ENCODE results near the gene SMIM28.

The SMIM28 gene

DNA sequence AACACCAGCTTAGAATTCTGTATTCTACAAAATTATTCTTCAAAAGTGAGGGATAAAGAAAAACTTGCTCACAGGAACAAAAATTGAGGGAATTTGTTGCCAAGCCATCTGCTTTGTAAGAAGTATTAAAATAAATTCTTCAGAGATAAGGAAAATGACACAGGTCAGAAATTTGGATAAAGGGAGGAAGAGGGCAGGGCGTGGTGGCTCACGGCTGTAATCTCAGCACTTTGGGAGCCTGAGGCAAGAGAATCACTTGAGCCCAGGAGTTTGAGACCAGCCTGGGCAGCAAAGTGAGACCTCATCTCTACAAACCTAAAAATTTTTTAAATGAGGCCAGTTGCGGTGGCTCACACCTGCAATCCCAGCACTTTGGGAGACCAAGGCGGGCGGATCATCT is 11.8 kb downstream of the SMIM28 start:
- Histone ChIP-seq H3K4me3 (ENCODE audit: low read depth, low read length) (no peak overlapping the region), H3K4me1 (ENCODE audit: control insufficient read depth, insufficient read depth, low read length) (no peaks in the 10 kb centered on the region), H3K27ac (ENCODE audit: extremely low read depth, low read depth, low read length) (no peak overlapping the region), H3K36me3 (ENCODE audit: control insufficient read depth in 2 of 2, insufficient read depth in 1 of 2, low read length in 2 of 2) (no peaks in the 10 kb centered on the region), H3K9me3 (ENCODE audit: control insufficient read depth, insufficient read depth, low read depth, low read length) (no peaks in the 10 kb centered on the region)
- ChIA-PET POLR2A (no interaction called here), CTCF (interaction anchor here (0.7 kb wide), 1 partner anchor 382 kb away, joined by 3 read pairs; no protein-coding TSS in a partner anchor)
- TF ChIP-seq ZNF184 (tag by site-specific recombination; IDR thresholded peaks at IDR 0.05) (no peak), ZNF596 (tag by site-specific recombination; IDR thresholded peaks at IDR 0.05) (no peak), ZNF341 (tag by site-specific recombination; IDR thresholded peaks at IDR 0.05; ENCODE audit: low read depth) (no peak), ZNF433 (tag by site-specific recombination; IDR thresholded peaks at IDR 0.05; ENCODE audit: low read depth) (no peak)

DNA sequence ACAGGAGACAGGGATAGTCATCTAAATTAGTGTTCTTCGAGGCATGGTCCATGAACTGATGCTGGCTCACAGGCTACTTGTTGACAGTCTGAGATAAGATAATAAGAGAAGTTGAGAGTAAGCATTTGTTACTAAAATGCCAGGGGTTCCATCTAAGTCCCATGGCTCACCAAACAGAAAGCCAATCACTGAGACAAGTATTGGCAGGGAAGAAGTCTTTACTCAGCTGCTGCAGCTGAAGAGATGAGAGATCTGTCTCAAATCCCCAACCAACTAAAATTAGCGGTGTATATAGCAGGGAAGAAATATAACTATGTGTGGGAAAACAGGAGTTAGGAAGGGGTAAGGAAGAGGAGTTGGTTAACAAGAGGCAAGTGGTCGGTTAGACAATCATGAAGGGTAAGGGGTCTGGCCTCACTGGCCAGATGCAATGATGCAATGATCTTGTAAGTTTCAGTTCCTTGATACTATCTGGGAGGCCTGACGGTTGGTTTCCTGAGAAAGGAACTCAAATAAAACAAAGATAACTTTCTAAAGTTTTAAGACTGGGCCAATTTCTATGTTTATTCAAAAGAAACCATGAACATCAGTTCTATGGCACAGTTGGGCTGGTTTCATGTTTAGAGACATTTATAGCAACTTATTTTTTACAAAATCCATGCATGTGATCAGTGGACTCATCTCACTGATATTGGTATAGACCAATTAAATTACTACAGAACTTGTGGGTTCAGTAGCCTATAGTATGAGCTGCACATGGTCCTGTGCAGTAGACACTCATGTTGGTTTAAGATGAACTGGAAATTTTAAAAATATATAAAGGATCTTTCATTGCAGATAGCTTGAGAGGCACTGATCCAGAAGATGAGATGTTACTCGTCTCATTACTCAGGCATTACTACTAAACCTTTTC is 16.4 kb downstream of the SMIM28 start:
- no peak overlapping the region for H3K27ac ChIP-seq (ENCODE audit: extremely low read depth, low read depth, low read length)
- H3K4me1 ChIP-seq (ENCODE audit: control insufficient read depth, insufficient read depth, low read length): no peaks in the 10 kb centered on the region
- TF ChIP-seq ZNF174 (tag by site-specific recombination; IDR thresholded peaks at IDR 0.05) (no peak), ZNF354C (tag by site-specific recombination; IDR thresholded peaks at IDR 0.05; ENCODE audit: borderline replicate concordance, low read depth) (no peak), ZNF571 (tag by site-specific recombination; IDR thresholded peaks at IDR 0.05) (no peak)
- TF ChIP-seq, protein P1, sequence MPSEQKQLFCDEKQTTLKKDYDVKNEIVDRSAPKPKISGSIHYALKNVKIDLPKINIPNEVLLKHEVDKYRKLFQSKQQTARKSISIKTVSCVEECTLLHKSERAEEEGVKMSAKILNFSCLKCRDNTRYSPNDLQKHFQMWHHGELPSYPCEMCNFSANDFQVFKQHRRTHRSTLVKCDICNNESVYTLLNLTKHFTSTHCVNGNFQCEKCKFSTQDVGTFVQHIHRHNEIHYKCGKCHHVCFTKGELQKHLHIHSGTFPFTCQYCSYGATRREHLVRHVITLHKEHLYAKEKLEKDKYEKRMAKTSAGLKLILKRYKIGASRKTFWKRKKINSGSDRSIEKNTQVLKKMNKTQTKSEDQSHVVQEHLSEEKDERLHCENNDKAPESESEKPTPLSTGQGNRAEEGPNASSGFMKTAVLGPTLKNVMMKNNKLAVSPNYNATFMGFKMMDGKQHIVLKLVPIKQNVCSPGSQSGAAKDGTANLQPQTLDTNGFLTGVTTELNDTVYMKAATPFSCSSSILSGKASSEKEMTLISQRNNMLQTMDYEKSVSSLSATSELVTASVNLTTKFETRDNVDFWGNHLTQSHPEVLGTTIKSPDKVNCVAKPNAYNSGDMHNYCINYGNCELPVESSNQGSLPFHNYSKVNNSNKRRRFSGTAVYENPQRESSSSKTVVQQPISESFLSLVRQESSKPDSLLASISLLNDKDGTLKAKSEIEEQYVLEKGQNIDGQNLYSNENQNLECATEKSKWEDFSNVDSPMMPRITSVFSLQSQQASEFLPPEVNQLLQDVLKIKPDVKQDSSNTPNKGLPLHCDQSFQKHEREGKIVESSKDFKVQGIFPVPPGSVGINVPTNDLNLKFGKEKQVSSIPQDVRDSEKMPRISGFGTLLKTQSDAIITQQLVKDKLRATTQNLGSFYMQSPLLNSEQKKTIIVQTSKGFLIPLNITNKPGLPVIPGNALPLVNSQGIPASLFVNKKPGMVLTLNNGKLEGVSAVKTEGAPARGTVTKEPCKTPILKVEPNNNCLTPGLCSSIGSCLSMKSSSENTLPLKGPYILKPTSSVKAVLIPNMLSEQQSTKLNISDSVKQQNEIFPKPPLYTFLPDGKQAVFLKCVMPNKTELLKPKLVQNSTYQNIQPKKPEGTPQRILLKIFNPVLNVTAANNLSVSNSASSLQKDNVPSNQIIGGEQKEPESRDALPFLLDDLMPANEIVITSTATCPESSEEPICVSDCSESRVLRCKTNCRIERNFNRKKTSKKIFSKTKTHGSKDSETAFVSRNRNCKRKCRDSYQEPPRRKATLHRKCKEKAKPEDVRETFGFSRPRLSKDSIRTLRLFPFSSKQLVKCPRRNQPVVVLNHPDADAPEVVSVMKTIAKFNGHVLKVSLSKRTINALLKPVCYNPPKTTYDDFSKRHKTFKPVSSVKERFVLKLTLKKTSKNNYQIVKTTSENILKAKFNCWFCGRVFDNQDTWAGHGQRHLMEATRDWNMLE (tag by site-specific recombination; conservative IDR thresholded peaks at IDR 0.05; ENCODE audit: low read depth): no peak
- H3K4me3 ChIP-seq (ENCODE audit: low read depth, low read length): no peak overlapping the region
- H3K36me3 ChIP-seq (ENCODE audit: control insufficient read depth in 2 of 2, insufficient read depth in 1 of 2, low read length in 2 of 2): no peaks in the 10 kb centered on the region
- H3K9me3 ChIP-seq (ENCODE audit: control insufficient read depth, insufficient read depth, low read depth, low read length): no peaks in the 10 kb centered on the region
- POLR2A ChIA-PET: interaction anchor here (0.6 to 0.7 kb wide), 2 partner anchors 10 to 65 kb away, joined by 5 to 7 read pairs; partner anchors contain the start of gene HEBP2
- CTCF ChIA-PET: interaction anchor here (0.9 to 2.5 kb wide), 4 partner anchors 10 to 371 kb away, joined by 3 to 12 read pairs (median 6); partner anchors contain the start of gene HEBP2

DNA sequence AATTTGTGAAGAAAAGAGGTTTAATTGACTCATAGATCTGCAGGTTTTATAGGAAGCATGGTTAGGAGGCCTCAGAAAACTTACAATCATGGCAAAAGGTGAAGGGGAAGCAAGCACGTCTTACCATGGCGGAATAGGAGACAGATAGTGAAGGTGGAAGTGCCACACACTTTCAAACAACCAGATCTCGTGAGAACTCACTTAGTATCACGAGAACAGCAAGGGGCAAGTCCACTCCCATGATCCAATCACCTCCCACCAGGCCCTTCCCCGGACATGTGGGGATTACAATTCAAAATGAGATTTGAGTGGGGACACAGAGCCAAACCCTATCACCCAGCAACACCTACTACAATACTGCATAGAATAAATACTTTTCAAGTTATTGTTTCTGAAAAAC is 19.0 kb downstream of the SMIM28 start:
- ChIA-PET CTCF (no interaction called here), POLR2A (no interaction called here)
- no peaks in the 10 kb centered on the region for H3K4me1 ChIP-seq (ENCODE audit: control insufficient read depth, insufficient read depth, low read length)
- H3K4me3 ChIP-seq (ENCODE audit: low read depth, low read length): no peak overlapping the region
- H3K36me3 ChIP-seq (ENCODE audit: control insufficient read depth in 2 of 2, insufficient read depth in 1 of 2, low read length in 2 of 2): no peaks in the 10 kb centered on the region
- no peak overlapping the region for H3K27ac ChIP-seq (ENCODE audit: extremely low read depth, low read depth, low read length)
- TF ChIP-seq ZNF791 (tag by site-specific recombination; IDR thresholded peaks at IDR 0.05) (no peak), ZNF302 (tag by site-specific recombination; IDR thresholded peaks at IDR 0.05; ENCODE audit: low read depth) (no peak), HOXA7 (CRISPR knock-in tag; IDR thresholded peaks at IDR 0.05; ENCODE audit: borderline replicate concordance) (no peak), ZNF311 (tag by site-specific recombination; IDR thresholded peaks at IDR 0.05; ENCODE audit: borderline replicate concordance) (no peak), KLF1 (tag by site-specific recombination; IDR thresholded peaks at IDR 0.05) (no peak), KLF16 (tag by site-specific recombination; IDR thresholded peaks at IDR 0.05) (no peak), MEIS1 (CRISPR knock-in tag; IDR thresholded peaks at IDR 0.05; ENCODE audit: borderline replicate concordance) (no peak), ZNF404 (tag by site-specific recombination; IDR thresholded peaks at IDR 0.05) (no peak), ZNF10 (tag by site-specific recombination; IDR thresholded peaks at IDR 0.05) (no peak), ZNF549 (tag by site-specific recombination; IDR thresholded peaks at IDR 0.05) (no peak), SALL2 (tag by site-specific recombination; IDR thresholded peaks at IDR 0.05; ENCODE audit: borderline replicate concordance) (no peak), YY2 (tag by site-specific recombination; IDR thresholded peaks at IDR 0.05) (no peak), ZNF514 (tag by site-specific recombination; IDR thresholded peaks at IDR 0.05) (no peak), ZNF654 (tag by site-specific recombination; IDR thresholded peaks at IDR 0.05; ENCODE audit: low read depth) (no peak), ZNF629 (tag by site-specific recombination; IDR thresholded peaks at IDR 0.05) (no peak), ZNF596 (tag by site-specific recombination; IDR thresholded peaks at IDR 0.05) (no peak), ZIC2 (tag by site-specific recombination; IDR thresholded peaks at IDR 0.05) (no peak)
- TF ChIP-seq, protein P2, sequence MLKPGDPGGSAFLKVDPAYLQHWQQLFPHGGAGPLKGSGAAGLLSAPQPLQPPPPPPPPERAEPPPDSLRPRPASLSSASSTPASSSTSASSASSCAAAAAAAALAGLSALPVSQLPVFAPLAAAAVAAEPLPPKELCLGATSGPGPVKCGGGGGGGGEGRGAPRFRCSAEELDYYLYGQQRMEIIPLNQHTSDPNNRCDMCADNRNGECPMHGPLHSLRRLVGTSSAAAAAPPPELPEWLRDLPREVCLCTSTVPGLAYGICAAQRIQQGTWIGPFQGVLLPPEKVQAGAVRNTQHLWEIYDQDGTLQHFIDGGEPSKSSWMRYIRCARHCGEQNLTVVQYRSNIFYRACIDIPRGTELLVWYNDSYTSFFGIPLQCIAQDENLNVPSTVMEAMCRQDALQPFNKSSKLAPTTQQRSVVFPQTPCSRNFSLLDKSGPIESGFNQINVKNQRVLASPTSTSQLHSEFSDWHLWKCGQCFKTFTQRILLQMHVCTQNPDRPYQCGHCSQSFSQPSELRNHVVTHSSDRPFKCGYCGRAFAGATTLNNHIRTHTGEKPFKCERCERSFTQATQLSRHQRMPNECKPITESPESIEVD (tag by site-specific recombination; IDR thresholded peaks at IDR 0.05): no peak
- no peaks in the 10 kb centered on the region for H3K9me3 ChIP-seq (ENCODE audit: control insufficient read depth, insufficient read depth, low read depth, low read length)

All from HEK293 (cell line).